Stimulated activated CD4-positive, alpha-beta T cell treated with anti-CD3 and anti-CD28 coated beads, Interleukin-1b, Interleukin-23, amount 100 ng/mL, for 24 hours (primary cell): Measurements from ENCODE around the gene SIK3.
"Not testable (repeated sequence)": the region's sequence is repeated elsewhere in the genome, so short reads cannot be mapped to it uniquely, and the experiment has no call there.

ENCODE experiments used
- DNase-seq, 4 experiments: peaks; one replicate each; pipeline ENCODE4 v3.0.0-alpha.2; 2020; ENCODE audit warnings: low read depth in 4 of 4, low spot score in 1 of 4

SIK3 gene

GRCh38 chr11:116804001-116804400 lies 294.2 kb downstream of the SIK3 start:
- DNase-seq, result no peak

- not testable (repeated sequence) for DNase-seq
Measured at GRCh38 chr11:116801662-116802061, 296.6 kb downstream of the SIK3 start.

GRCh38 chr11:116800610-116801009 lies 297.6 kb downstream of the SIK3 start:
- DNase-seq, result no peak

GRCh38 chr11:116798368-116798767 lies 299.9 kb downstream of the SIK3 start:
- DNase-seq, result no peak

- DNase-seq, result no peak
Measured at GRCh38 chr11:116797816-116798215, 300.4 kb downstream of the SIK3 start.

- DNase-seq, result no peak
Measured at GRCh38 chr11:116796548-116796947, 301.7 kb downstream of the SIK3 start.

GRCh38 chr11:116794851-116795250 lies 303.4 kb downstream of the SIK3 start:
- no peak for DNase-seq

GRCh38 chr11:116793772-116794097 lies 304.5 kb downstream of the SIK3 start:
- DNase-seq, result no peak
